Activated CD8-positive, alpha-beta memory T cell treated with anti-CD3 and anti-CD28 coated beads, Interleukin-2, amount 50 U/mL, for 1 hour (primary cell): Measurements from ENCODE around the gene PHF19.

Experiments used
- DNase-seq: peaks from one replicate; pipeline ENCODE4 v3.0.0-alpha.2; 2020; ENCODE audit errors: extremely low read depth

Gene PHF19

GRCh38 chr9:120891884-120892747 lies 15.1 kb upstream of the PHF19 start:
- no peak for DNase-seq

- no peak for DNase-seq
These were observed 14.4 kb upstream of the PHF19 start for GRCh38 chr9:120891245-120891883.

- no peak for DNase-seq
These were observed 13.6 kb upstream of the PHF19 start for GRCh38 chr9:120890320-120891244.

- no peak for DNase-seq
These were observed 12.8 kb upstream of the PHF19 start for GRCh38 chr9:120889606-120890271.

- no peak for DNase-seq
These were observed 11.6 kb upstream of the PHF19 start for GRCh38 chr9:120888626-120889025.

- no peak for DNase-seq
These were observed 9.5 kb upstream of the PHF19 start for GRCh38 chr9:120886490-120886967.

GRCh38 chr9:120885958-120886357 lies 9.0 kb upstream of the PHF19 start:
- DNase-seq, result no peak

GRCh38 chr9:120885457-120885856 lies 8.5 kb upstream of the PHF19 start:
- no peak for DNase-seq

- DNase-seq, result no peak
These were observed 6.6 kb upstream of the PHF19 start for GRCh38 chr9:120883608-120883996.

- DNase-seq, result no peak
These were observed 6.1 kb upstream of the PHF19 start for GRCh38 chr9:120882935-120883607.

- no peak for DNase-seq
These were observed 2.5 kb upstream of the PHF19 start for GRCh38 chr9:120879446-120879845.

- DNase-seq, result no peak
These were observed 1.5 kb upstream of the PHF19 start for GRCh38 chr9:120878188-120879130.

GRCh38 chr9:120877276-120878034 lies 467 bp upstream of the PHF19 start:
- DNase-seq, result no peak

- DNase-seq, result peak; percentile 68
These were observed 790 bp downstream of the PHF19 start for GRCh38 chr9:120875954-120876841.

- DNase-seq, result no peak
These were observed 1.4 kb downstream of the PHF19 start for GRCh38 chr9:120875643-120875953.

- DNase-seq, result no peak
These were observed 1.8 kb downstream of the PHF19 start for GRCh38 chr9:120875195-120875565.

GRCh38 chr9:120874226-120875194 lies 2.5 kb downstream of the PHF19 start:
- no peak for DNase-seq
